IMR-90 (cell line): ENCODE measurements around the gene GLTPD2. TPM values are rescaled to one million over a fixed set of nuclear protein-coding genes. Genes with fewer than 3 reads are reported as not detected.
A peak's percentile ranks its signal among the peaks of the same experiment; 100 is the strongest.

ENCODE experiments used
- ATAC-seq: fragments of 200-7000 bp; cut with Tn5 transposase; 2 replicates; pipeline ENCODE4 v1.9.1; 2020; ENCODE audit warnings: low read depth, mild to moderate bottlenecking, moderate library complexity
- BruUV-seq: library from RNA; stranded (reverse); fragments of 400-500 nt; replicated peaks from 2 replicates; lab custom pipeline; 2021; lab: Mats Ljungman, UMichigan
- CTCF ChIA-PET: fragments of 300-600 bp; formaldehyde crosslinking; extraction: SDS; loops from one replicate; lab custom pipeline; 2021; ENCODE audit warnings: antibody characterized with exemption; lab: Yijun Ruan, JAX
- POLR2A ChIA-PET: fragments of 300-600 bp; sonication (Branson Sonifier 250); formaldehyde crosslinking; loops from one replicate; lab custom pipeline; 2022; ENCODE audit warnings: antibody characterized with exemption; ENCODE audit not compliant: unreplicated experiment; lab: Charles Lee
- DNase-seq: peaks from one replicate; pipeline ENCODE4 v3.0.0; 2013
- H2AFZ ChIP-seq: replicated peaks from 2 replicates; pipeline ENCODE3; 2013; ENCODE audit warnings: low read length, mild to moderate bottlenecking; ENCODE audit not compliant: poor library complexity
- H2AK5ac ChIP-seq: 2 replicates; pipeline ENCODE4 v1.6.1; 2013; ENCODE audit warnings: low read depth, low read length, inconsistent platforms
- H2AK9ac ChIP-seq: replicated peaks from 2 replicates; pipeline ENCODE3; 2013; ENCODE audit warnings: mild to moderate bottlenecking, low read depth, low read length, moderate library complexity; ENCODE audit not compliant: poor library complexity
- H2BK120ac ChIP-seq: 2 replicates; pipeline ENCODE4 v1.6.1; 2013; ENCODE audit warnings: low read depth, low read length, inconsistent platforms
- H2BK15ac ChIP-seq: 3 replicates; pipeline ENCODE4 v1.6.1; 2013; ENCODE audit warnings: low read depth, low read length, inconsistent platforms
- H2BK20ac ChIP-seq: 2 replicates; pipeline ENCODE4 v1.6.1; 2013; ENCODE audit warnings: low read depth, mild to moderate bottlenecking, inconsistent platforms, low read length, moderate library complexity
- H2BK5ac ChIP-seq: 2 replicates; pipeline ENCODE4 v1.6.1; 2013; ENCODE audit warnings: mild to moderate bottlenecking, low read depth, low read length, inconsistent platforms; ENCODE audit not compliant: poor library complexity, severe bottlenecking
- H3K14ac ChIP-seq: replicated peaks from 2 replicates; pipeline ENCODE4 v1.6.1; 2013; ENCODE audit warnings: low read depth, low read length, inconsistent platforms
- H3K18ac ChIP-seq: 2 replicates; pipeline ENCODE4 v1.6.1; 2013; ENCODE audit warnings: low read depth, low read length, control low read depth
- H3K23ac ChIP-seq: 2 replicates; pipeline ENCODE4 v1.6.1; 2013; ENCODE audit warnings: low read depth, low read length, inconsistent platforms
- H3K27ac ChIP-seq: 2 replicates; pipeline ENCODE4 v1.5.1; 2013; ENCODE audit warnings: mild to moderate bottlenecking, control low read depth, low read length; ENCODE audit not compliant: insufficient read depth
- H3K27me3 ChIP-seq: 2 replicates; pipeline ENCODE4 v1.6.1; 2013; ENCODE audit warnings: low read length; ENCODE audit not compliant: control insufficient read depth, insufficient read depth
- H3K36me3 ChIP-seq: 2 replicates; pipeline ENCODE4 v1.6.1; 2013; ENCODE audit warnings: low read length, mixed read lengths; ENCODE audit not compliant: control insufficient read depth, insufficient read depth
- H3K4ac ChIP-seq: 2 replicates; pipeline ENCODE4 v1.6.1; 2013; ENCODE audit warnings: low read depth, low read length, inconsistent platforms
- H3K4me1 ChIP-seq: 2 replicates; pipeline ENCODE4 v1.6.1; 2013; ENCODE audit warnings: low read length, mixed read lengths; ENCODE audit not compliant: control insufficient read depth, insufficient read depth
- H3K4me2 ChIP-seq: 2 replicates; pipeline ENCODE4 v1.6.1; 2013; ENCODE audit warnings: low read depth, mild to moderate bottlenecking, control low read depth, low read length, moderate library complexity
- H3K4me3 ChIP-seq: 2 replicates; pipeline ENCODE4 v1.5.1; 2013; ENCODE audit warnings: low read depth, mild to moderate bottlenecking, control low read depth, low read length, moderate library complexity; ENCODE audit not compliant: insufficient read depth
- H3K56ac ChIP-seq: 2 replicates; pipeline ENCODE4 v1.6.1; 2013; ENCODE audit warnings: low read length, inconsistent platforms; ENCODE audit not compliant: insufficient read depth; ENCODE audit errors: extremely low read depth
- H3K79me1 ChIP-seq, 2 experiments: 2 replicates each; pipeline ENCODE4 v1.6.1; 2013; ENCODE audit warnings: low read length in 2 of 2, inconsistent platforms in 1 of 2, low read depth in 1 of 2
- H3K9ac ChIP-seq: 2 replicates; pipeline ENCODE4 v1.6.1; 2013; ENCODE audit warnings: low read depth, low read length, control low read depth
- H3K9me1 ChIP-seq: 2 replicates; pipeline ENCODE4 v1.6.1; 2013; ENCODE audit warnings: low read length, inconsistent platforms; ENCODE audit not compliant: insufficient read depth
- H3K9me3 ChIP-seq: 2 replicates; pipeline ENCODE4 v1.6.1; 2013; ENCODE audit warnings: low read length; ENCODE audit not compliant: control insufficient read depth, insufficient read depth
- H4K20me1 ChIP-seq: 2 replicates; pipeline ENCODE4 v1.6.1; 2013; ENCODE audit warnings: low read length, inconsistent platforms; ENCODE audit not compliant: insufficient read depth
- H4K5ac ChIP-seq: 2 replicates; pipeline ENCODE4 v1.6.1; 2013; ENCODE audit warnings: mild to moderate bottlenecking, low read depth, low read length, control low read depth
- H4K8ac ChIP-seq, 2 experiments: 2 replicates each; pipeline ENCODE4 v1.6.1; 2013; ENCODE audit warnings: low read depth in 2 of 2, low read length in 2 of 2, control low read depth in 1 of 2, inconsistent platforms in 1 of 2
- H4K91ac ChIP-seq: 2 replicates; pipeline ENCODE4 v1.6.1; 2013; ENCODE audit warnings: low read depth, low read length, inconsistent platforms; ENCODE audit not compliant: insufficient read depth
- CEBPB ChIP-seq: IDR thresholded peaks from 2 replicates; pipeline ENCODE4 v1.6.1; 2012; ENCODE audit warnings: low read depth, low read length, improper control_type of control experiment
- ELK1 ChIP-seq: fragments of 150-350 bp; IDR thresholded peaks from 2 replicates; pipeline ENCODE4 v1.6.1; 2016; ENCODE audit warnings: low read depth, mild to moderate bottlenecking, low read length, moderate library complexity, borderline replicate concordance
- NFE2L2 ChIP-seq: fragments of 150-350 bp; IDR thresholded peaks from 2 replicates; pipeline ENCODE4 v1.6.1; 2016; ENCODE audit warnings: low read depth, mild to moderate bottlenecking, low read length
- WGBS, 2 experiments: methylation state at CpG; one replicate each; pipeline versions ENCODE4 v1.1.5 to v1.1.7; 2013; ENCODE audit warnings: missing lambda C conversion rate in 2 of 2; ENCODE audit not compliant: insufficient read length in 1 of 2; ENCODE audit errors: extremely low coverage in 2 of 2; 5-methylcytosine and 5-hydroxymethylcytosine counted together
- dilution Hi-C: fragments of 300-500 bp; cut with HindIII; formaldehyde crosslinking; loops from one replicate; pipeline ENCODE4 v1.14.3; 2018; ENCODE audit warnings: low sequenced_read_pairs; ENCODE audit not compliant: unreplicated experiment
- in situ Hi-C: fragments of 300-500 bp; cut with MboI; formaldehyde crosslinking; loops from 3 replicates; pipeline ENCODE4 v1.14.3; 2019; ENCODE audit warnings: low sequenced_read_pairs, inconsistent platforms, mixed read lengths
- intact Hi-C: fragments of 100-400 bp; cut with micrococcal nuclease; formaldehyde crosslinking; loops from 2 replicates; pipeline ENCODE4 v1.10.0; 2022
- polyA plus RNA-seq, 3 experiments: library from polyadenylated mRNA; depleted of rRNA; stranded (reverse); fragments of >200 nt; gene quantifications; 2 replicates each; pipeline ENCODE4 v1.2.3, GENCODE V29; 2012; ENCODE audit warnings: low replicate concordance in 1 of 3
- total RNA-seq: library from RNA; depleted of rRNA; stranded (reverse); fragments of >200 nt; gene quantifications from 2 replicates; pipeline ENCODE4 v1.2.3, GENCODE V29; 2012

Gene GLTPD2
- total and polyA plus RNA-seq, 2 of the 4 experiments (the other 2 are of a cell fraction) = not detected

GRCh38 chr17:4744999-4745969 lies 43.5 kb upstream of the GLTPD2 start:
- intact Hi-C loops = no loop called here
- Histone ChIP-seq H3K4me1 (peaks cover 2% of the 10 kb centered on the region; the same call in 1 of the 2 replicates), H3K36me3 (no peaks in the 10 kb centered on the region), H4K8ac (no peak overlapping the region), H2BK5ac (no peak overlapping the region), H3K79me1 (no peaks in the 10 kb centered on the region), H3K9me1 (no peaks in the 10 kb centered on the region), H3K9ac (no peak overlapping the region), H2AFZ (peak overlapping the region; percentile 72), H3K27me3 (peaks cover 69% of the 10 kb centered on the region), H3K9me3 (no peaks in the 10 kb centered on the region), H3K4me2 (no peak overlapping the region), H2BK120ac (no peak overlapping the region), H2AK9ac (no peak overlapping the region), H3K18ac (no peak overlapping the region), H3K4me3 (no peak overlapping the region), H4K20me1 (no peaks in the 10 kb centered on the region), H3K27ac (no peak overlapping the region), H3K14ac (no peak overlapping the region), H3K4ac (no peak overlapping the region), H3K23ac (no peak overlapping the region), H2BK15ac (no peak overlapping the region), H2AK5ac (no peak overlapping the region), H4K91ac (no peak overlapping the region), H3K56ac (no peak overlapping the region), H2BK20ac (no peak overlapping the region), H4K5ac (no peak overlapping the region)
- no TSS peak for BruUV-seq
- WGBS, 2 experiments = 9% methylated on average over 12 of the region's 51 CpGs; no CpG with 5 or more reads in 1 of the 2 experiments
- TF ChIP-seq CEBPB (no peak), ELK1 (no peak), NFE2L2 (no peak)
- DNase-seq (no peak), ATAC-seq (peak; percentile 46)
- ChIA-PET CTCF (no interaction called here), POLR2A (no interaction called here)
- dilution Hi-C loops = no loop called here
- in situ Hi-C loops = no loop called here
